Measurements from ENCODE around the gene NDUFB8. TPM values are rescaled to one million over a fixed set of nuclear protein-coding genes. Genes with fewer than 3 reads are reported as not detected.

The NDUFB8 gene
- total and polyA plus RNA-seq, 2 of the 4 experiments (the other 2 are of a cell fraction): 99.1 to 265 TPM

DNA sequence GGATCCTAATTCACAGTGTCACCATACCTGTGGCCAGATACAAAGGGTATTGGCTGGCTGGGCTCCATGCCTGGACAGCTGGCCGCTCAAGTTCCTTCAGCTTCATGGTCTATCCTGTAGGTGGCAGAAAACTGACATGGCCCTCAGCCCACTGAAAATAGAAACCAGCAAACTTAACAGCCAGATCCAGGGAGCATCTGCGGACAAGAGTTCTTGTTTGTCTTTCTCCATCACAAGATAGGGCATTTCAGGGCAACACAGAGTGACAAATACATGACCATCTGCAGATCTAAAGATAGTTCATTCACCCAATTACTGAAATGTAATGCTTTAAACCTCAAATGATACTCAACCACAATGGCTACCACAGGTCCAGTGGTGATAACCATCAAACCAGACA, 12.8 kb downstream of the NDUFB8 start:
- peaks cover 2% of the 10 kb centered on the region; the same call in 1 of the 2 replicates for H3K36me3 ChIP-seq (ENCODE audit: control insufficient read depth, insufficient read depth, low read length)
- no peak overlapping the region for H3K23ac ChIP-seq (ENCODE audit: low read depth, low read length)
- no peak overlapping the region for H2BK120ac ChIP-seq (ENCODE audit: low read depth, low read length)
- H3K56ac ChIP-seq (ENCODE audit: extremely low read depth, insufficient read depth, low read length): no peak overlapping the region
- 90% methylated on average over 2 of the region's 2 CpGs; no CpG with 5 or more reads in 1 of the 2 experiments for WGBS, 2 experiments (ENCODE audit: extremely low coverage in 2 of 2, insufficient read length in 1 of 2)
- no peak for DNase-seq
- no peak for ATAC-seq (ENCODE audit: low read depth)
- TF ChIP-seq, protein P1, sequence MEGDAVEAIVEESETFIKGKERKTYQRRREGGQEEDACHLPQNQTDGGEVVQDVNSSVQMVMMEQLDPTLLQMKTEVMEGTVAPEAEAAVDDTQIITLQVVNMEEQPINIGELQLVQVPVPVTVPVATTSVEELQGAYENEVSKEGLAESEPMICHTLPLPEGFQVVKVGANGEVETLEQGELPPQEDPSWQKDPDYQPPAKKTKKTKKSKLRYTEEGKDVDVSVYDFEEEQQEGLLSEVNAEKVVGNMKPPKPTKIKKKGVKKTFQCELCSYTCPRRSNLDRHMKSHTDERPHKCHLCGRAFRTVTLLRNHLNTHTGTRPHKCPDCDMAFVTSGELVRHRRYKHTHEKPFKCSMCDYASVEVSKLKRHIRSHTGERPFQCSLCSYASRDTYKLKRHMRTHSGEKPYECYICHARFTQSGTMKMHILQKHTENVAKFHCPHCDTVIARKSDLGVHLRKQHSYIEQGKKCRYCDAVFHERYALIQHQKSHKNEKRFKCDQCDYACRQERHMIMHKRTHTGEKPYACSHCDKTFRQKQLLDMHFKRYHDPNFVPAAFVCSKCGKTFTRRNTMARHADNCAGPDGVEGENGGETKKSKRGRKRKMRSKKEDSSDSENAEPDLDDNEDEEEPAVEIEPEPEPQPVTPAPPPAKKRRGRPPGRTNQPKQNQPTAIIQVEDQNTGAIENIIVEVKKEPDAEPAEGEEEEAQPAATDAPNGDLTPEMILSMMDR (conservative IDR thresholded peaks at IDR 0.05; ENCODE audit: low read depth, low read length): peak; percentile 9; the same call in 1 of the 2 replicates
- TF ChIP-seq, protein P2, sequence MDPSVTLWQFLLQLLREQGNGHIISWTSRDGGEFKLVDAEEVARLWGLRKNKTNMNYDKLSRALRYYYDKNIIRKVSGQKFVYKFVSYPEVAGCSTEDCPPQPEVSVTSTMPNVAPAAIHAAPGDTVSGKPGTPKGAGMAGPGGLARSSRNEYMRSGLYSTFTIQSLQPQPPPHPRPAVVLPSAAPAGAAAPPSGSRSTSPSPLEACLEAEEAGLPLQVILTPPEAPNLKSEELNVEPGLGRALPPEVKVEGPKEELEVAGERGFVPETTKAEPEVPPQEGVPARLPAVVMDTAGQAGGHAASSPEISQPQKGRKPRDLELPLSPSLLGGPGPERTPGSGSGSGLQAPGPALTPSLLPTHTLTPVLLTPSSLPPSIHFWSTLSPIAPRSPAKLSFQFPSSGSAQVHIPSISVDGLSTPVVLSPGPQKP (IDR thresholded peaks at IDR 0.05; ENCODE audit: borderline replicate concordance, low read depth, low read length): no peak
- no peak overlapping the region for H3K4me3 ChIP-seq (ENCODE audit: insufficient read depth, low read depth, low read length)
- POLR2A ChIA-PET (ENCODE audit: unreplicated experiment): no interaction called here
- no peak overlapping the region for H3K4ac ChIP-seq (ENCODE audit: low read depth, low read length)
- H4K5ac ChIP-seq (ENCODE audit: low read depth, low read length): no peak overlapping the region
- no peak overlapping the region for H2AFZ ChIP-seq (replicated peaks; ENCODE audit: low read length, poor library complexity)
- H3K4me2 ChIP-seq (ENCODE audit: low read depth, low read length): no peak overlapping the region
- H2BK15ac ChIP-seq (ENCODE audit: low read depth, low read length): no peak overlapping the region
- no peak overlapping the region for H4K91ac ChIP-seq (ENCODE audit: insufficient read depth, low read depth, low read length)
- no peak overlapping the region for H3K27ac ChIP-seq (ENCODE audit: insufficient read depth, low read length)
- H3K9ac ChIP-seq (ENCODE audit: low read depth, low read length): no peak overlapping the region
- dilution Hi-C loops (cut with HindIII; ENCODE audit: low sequenced_read_pairs, unreplicated experiment): no loop called here
- intact Hi-C loops (cut with micrococcal nuclease): loop anchor here (5.0 kb wide), 1 partner anchor 360 kb away; no protein-coding TSS in a partner anchor
- no peak overlapping the region for H2AK5ac ChIP-seq (ENCODE audit: low read depth, low read length)
- H3K4me1 ChIP-seq (ENCODE audit: control insufficient read depth, insufficient read depth, low read length): peaks cover 5% of the 10 kb centered on the region; the same call in 1 of the 2 replicates
- H3K14ac ChIP-seq (replicated peaks; ENCODE audit: low read depth, low read length): no peak overlapping the region
- CTCF ChIA-PET: interaction anchor here (0.6 kb wide), 1 partner anchor 176 kb away, joined by 3 read pairs; no protein-coding TSS in a partner anchor
- H3K79me1 ChIP-seq (ENCODE audit: low read depth in 1 of 2, low read length in 2 of 2): no peaks in the 10 kb centered on the region
- no peak overlapping the region for H3K18ac ChIP-seq (ENCODE audit: low read depth, low read length)
- BruUV-seq (replicated peaks): no TSS peak
- no peak overlapping the region for H2BK5ac ChIP-seq (ENCODE audit: low read depth, low read length, poor library complexity, severe bottlenecking)
- no peaks in the 10 kb centered on the region for H4K20me1 ChIP-seq (ENCODE audit: insufficient read depth, low read length)
- H2BK20ac ChIP-seq (ENCODE audit: low read depth, low read length): no peak overlapping the region
- H3K27me3 ChIP-seq (ENCODE audit: control insufficient read depth, insufficient read depth, low read length): no peaks in the 10 kb centered on the region
- in situ Hi-C loops (cut with MboI; ENCODE audit: low sequenced_read_pairs): no loop called here
- H4K8ac ChIP-seq (ENCODE audit: low read depth in 2 of 2, low read length in 2 of 2): no peak overlapping the region
- H3K9me1 ChIP-seq (ENCODE audit: insufficient read depth, low read length): no peaks in the 10 kb centered on the region
- no peaks in the 10 kb centered on the region for H3K9me3 ChIP-seq (ENCODE audit: control insufficient read depth, insufficient read depth, low read length)
- no peak overlapping the region for H2AK9ac ChIP-seq (replicated peaks; ENCODE audit: low read depth, low read length, poor library complexity)

All from IMR-90 (cell line).